SIG-M5 (cell line): ENCODE measurements around the gene PDZRN4.
"Not testable (repeated sequence)": the region's sequence is repeated elsewhere in the genome, so short reads cannot be mapped to it uniquely, and the experiment has no call there.

ENCODE experiments used
- DNase-seq: peaks from one replicate; lab custom pipeline; 2025; lab: John Stamatoyannopoulos, UW

PDZRN4 gene

GRCh38 chr12:41511247-41511646 lies 323.1 kb downstream of the PDZRN4 start:
- no peak for DNase-seq

- DNase-seq: no peak
Measured at GRCh38 chr12:41512497-41512896, 324.4 kb downstream of the PDZRN4 start.

- DNase-seq: no peak
Measured at GRCh38 chr12:41514021-41514777, 326.1 kb downstream of the PDZRN4 start.

- DNase-seq: no peak
Measured at GRCh38 chr12:41514907-41515306, 326.8 kb downstream of the PDZRN4 start.

- DNase-seq: no peak
Measured at GRCh38 chr12:41515953-41516352, 327.8 kb downstream of the PDZRN4 start.

GRCh38 chr12:41520869-41521268 lies 332.7 kb downstream of the PDZRN4 start:
- no peak for DNase-seq

GRCh38 chr12:41521872-41522379 lies 333.8 kb downstream of the PDZRN4 start:
- DNase-seq: no peak

GRCh38 chr12:41527062-41527461 lies 338.9 kb downstream of the PDZRN4 start:
- no peak for DNase-seq

GRCh38 chr12:41527534-41528116 lies 339.5 kb downstream of the PDZRN4 start:
- no peak for DNase-seq

GRCh38 chr12:41528874-41529273 lies 340.8 kb downstream of the PDZRN4 start:
- no peak for DNase-seq

- no peak for DNase-seq
Measured at GRCh38 chr12:41530441-41530840, 342.3 kb downstream of the PDZRN4 start.

GRCh38 chr12:41531147-41531829 lies 343.2 kb downstream of the PDZRN4 start:
- DNase-seq: no peak

- DNase-seq: no peak
Measured at GRCh38 chr12:41532072-41532471, 344.0 kb downstream of the PDZRN4 start.

- no peak for DNase-seq
Measured at GRCh38 chr12:41536813-41537490, 348.8 kb downstream of the PDZRN4 start.

- no peak for DNase-seq
Measured at GRCh38 chr12:41537522-41537921, 349.4 kb downstream of the PDZRN4 start.

- DNase-seq: no peak
Measured at GRCh38 chr12:41545761-41546160, 357.6 kb downstream of the PDZRN4 start.

GRCh38 chr12:41547071-41547470 lies 359.0 kb downstream of the PDZRN4 start:
- not testable (repeated sequence) for DNase-seq

- DNase-seq: no peak
Measured at GRCh38 chr12:41548926-41549325, 360.8 kb downstream of the PDZRN4 start.

- no peak for DNase-seq
Measured at GRCh38 chr12:41552588-41552987, 364.5 kb downstream of the PDZRN4 start.

- DNase-seq: no peak
Measured at GRCh38 chr12:41556176-41556575, 368.1 kb downstream of the PDZRN4 start.

GRCh38 chr12:41557344-41557743 lies 369.2 kb downstream of the PDZRN4 start:
- no peak for DNase-seq

GRCh38 chr12:41558671-41559070 lies 370.6 kb downstream of the PDZRN4 start:
- no peak for DNase-seq
